H1 (cell line): Measurements from ENCODE around the gene CDK5RAP3. TPM values are rescaled to one million over a fixed set of nuclear protein-coding genes. Genes with fewer than 3 reads are reported as not detected.

Experiments used
- EGR1 ChIP-seq: IDR thresholded peaks from 2 replicates; pipeline ENCODE4 v1.6.1; 2011; ENCODE audit warnings: low read depth, low read length, borderline replicate concordance
- RFX5 ChIP-seq: IDR thresholded peaks from 2 replicates; pipeline ENCODE4 v1.6.1; 2011; ENCODE audit warnings: low read depth, low read length, improper control_type of control experiment, borderline replicate concordance
- polyA plus RNA-seq, 7 experiments: library from polyadenylated mRNA; depleted of rRNA in 3 of 7; stranded (reverse) in 5 of 7; unstranded in 2 of 7; fragments of >200 nt in 5 of 7; fragments of 200-250 nt in 2 of 7; gene quantifications; 1 replicate in 5 of 7; 2 replicates in 1 of 7; 4 replicates in 1 of 7; pipeline versions ENCODE4 v1.2.1 to v1.2.3, GENCODE V29; 2011 to 2013; ENCODE audit warnings: missing spikeins in 2 of 7, mixed read lengths in 2 of 7
- total RNA-seq: library from RNA; stranded (reverse); fragmentation: NEBNext Ultra II Directional; extraction: Animal tissue kit (Norgen Biotek cat#: 25700); gene quantifications from 2 replicates; pipeline ENCODE4 v1.2.1, GENCODE V29; 2021

CDK5RAP3 gene
- total and polyA plus RNA-seq, 2 of the 8 experiments (the other 6 are each of a cell fraction or from before 2014, with no cell fraction given) = 88.2 to 93.2 TPM

- TF ChIP-seq RFX5 (no peak), EGR1 (no peak)
These were observed 6.1 kb upstream of the CDK5RAP3 start (continued) for GRCh38 chr17:47964856-47965255.
